ENCODE measurements around the gene JAZF1. TPM values are rescaled to one million over a fixed set of nuclear protein-coding genes. Genes with fewer than 3 reads are reported as not detected.

Gene JAZF1
- polyA plus RNA-seq, 1 experiment, result 11.6 TPM

DNA sequence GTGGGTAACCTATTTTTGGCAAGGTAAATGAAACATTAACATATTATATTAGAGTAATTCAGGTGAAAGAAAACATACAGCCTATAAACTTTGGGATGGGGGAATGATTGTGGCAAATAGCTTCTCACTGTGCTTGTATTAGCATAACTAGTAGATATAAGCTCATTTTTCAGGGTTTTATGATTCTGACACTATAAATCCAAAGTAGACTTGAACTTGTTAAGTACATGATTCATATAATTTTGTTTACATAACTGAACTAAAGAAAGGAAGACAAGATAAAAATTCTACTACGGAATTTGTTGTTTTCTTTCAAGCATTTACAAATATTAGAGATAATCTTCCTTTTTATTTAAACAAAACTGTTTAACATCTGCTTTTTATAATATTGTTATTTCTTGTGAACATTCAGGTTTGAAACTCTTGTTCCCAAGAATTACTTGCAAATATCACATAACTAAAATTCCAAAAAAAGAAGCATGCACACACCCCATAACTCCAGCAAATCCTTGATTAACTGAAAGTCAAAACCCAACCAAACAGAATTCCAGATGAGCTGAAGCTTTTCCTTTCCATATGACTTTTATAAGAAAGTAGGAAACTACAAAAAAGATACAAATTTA, 142.3 kb downstream of the JAZF1 start:
- POLR2A ChIA-PET, result interaction anchor here (0.5 to 1.4 kb wide), 5 partner anchors 16 to 842 kb away, joined by 3 to 6 read pairs (median 4); no protein-coding TSS in a partner anchor
- no peak for DNase-seq (ENCODE audit: low read depth)

GRCh38 chr7:28037220-28038010, 143.2 kb downstream of the JAZF1 start:
- H3K36me3 ChIP-seq (ENCODE audit: control insufficient read depth, insufficient read depth, low read length), result no peaks in the 10 kb centered on the region
- DNase-seq (ENCODE audit: low read depth), result peak; percentile 99
- no peak overlapping the region for H3K4me3 ChIP-seq (ENCODE audit: low read depth, low read length)
- TF ChIP-seq CTCF (IDR thresholded peaks at IDR 0.05; ENCODE audit: insufficient read depth, low read depth, low read length), result no peak
- ChIA-PET POLR2A (interaction anchor here (0.6 to 1.4 kb wide), 4 partner anchors 16 to 814 kb away, joined by 3 to 11 read pairs (median 6); no protein-coding TSS in a partner anchor), CTCF (interaction anchor here (0.7 to 2.9 kb wide), 5 partner anchors 17 to 100 kb away, joined by 3 to 14 read pairs (median 3); no protein-coding TSS in a partner anchor)
- H3K27me3 ChIP-seq (ENCODE audit: control insufficient read depth, insufficient read depth, low read length), result no peaks in the 10 kb centered on the region

More for the DNA sequence above, 142.3 kb downstream of the JAZF1 start:
- CTCF ChIA-PET, result interaction anchor here (1.0 to 2.9 kb wide), 9 partner anchors 12 to 60 kb away, joined by 3 to 14 read pairs (median 4); no protein-coding TSS in a partner anchor
- Histone ChIP-seq H3K27me3 (ENCODE audit: control insufficient read depth, insufficient read depth, low read length) (no peaks in the 10 kb centered on the region), H3K4me3 (ENCODE audit: low read depth, low read length) (no peak overlapping the region), H3K36me3 (ENCODE audit: control insufficient read depth, insufficient read depth, low read length) (no peaks in the 10 kb centered on the region)
- TF ChIP-seq CTCF (IDR thresholded peaks at IDR 0.05; ENCODE audit: insufficient read depth, low read depth, low read length), result no peak

GRCh38 chr7:28036696-28037095, 143.9 kb downstream of the JAZF1 start:
- POLR2A ChIA-PET, result interaction anchor here (0.6 kb wide), 1 partner anchor 19 kb away, joined by 11 read pairs; no protein-coding TSS in a partner anchor
- no peaks in the 10 kb centered on the region for H3K27me3 ChIP-seq (ENCODE audit: control insufficient read depth, insufficient read depth, low read length)
- DNase-seq (ENCODE audit: low read depth), result no peak
- CTCF ChIA-PET, result interaction anchor here (2.0 to 2.9 kb wide), 2 partner anchors 16 to 34 kb away, joined by 7 to 14 read pairs; no protein-coding TSS in a partner anchor
- no peak overlapping the region for H3K4me3 ChIP-seq (ENCODE audit: low read depth, low read length)
- H3K36me3 ChIP-seq (ENCODE audit: control insufficient read depth, insufficient read depth, low read length), result no peaks in the 10 kb centered on the region
- TF ChIP-seq CTCF (IDR thresholded peaks at IDR 0.05; ENCODE audit: insufficient read depth, low read depth, low read length), result no peak

DNA sequence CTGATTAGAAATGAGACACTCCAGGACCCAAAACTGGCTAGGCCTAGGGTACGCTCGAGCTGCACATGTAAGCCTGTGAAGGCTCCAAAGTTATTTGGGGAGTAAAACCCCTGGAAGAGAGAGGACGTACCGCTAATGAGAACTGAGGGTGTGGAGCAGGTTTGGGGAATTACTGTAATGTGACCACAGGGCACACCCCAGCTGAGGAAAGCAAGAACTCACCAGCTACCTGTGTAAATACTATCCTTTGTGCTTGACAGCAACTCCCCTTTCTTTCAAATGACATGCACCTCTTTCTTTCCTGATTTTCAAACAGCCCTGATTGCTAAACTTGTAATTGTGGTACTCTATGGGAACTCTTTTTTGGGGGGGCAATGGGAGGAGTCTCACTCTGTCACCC, 147.2 kb downstream of the JAZF1 start:
- ChIA-PET POLR2A (no interaction called here), CTCF (interaction anchor here (1.3 to 2.4 kb wide), 2 partner anchors 13 to 46 kb away, joined by 3 to 10 read pairs; no protein-coding TSS in a partner anchor)
- no peak overlapping the region for H3K4me3 ChIP-seq (ENCODE audit: low read depth, low read length)
- no peaks in the 10 kb centered on the region for H3K27me3 ChIP-seq (ENCODE audit: control insufficient read depth, insufficient read depth, low read length)
- no peak for TF ChIP-seq CTCF (IDR thresholded peaks at IDR 0.05; ENCODE audit: insufficient read depth, low read depth, low read length)
- H3K36me3 ChIP-seq (ENCODE audit: control insufficient read depth, insufficient read depth, low read length), result no peaks in the 10 kb centered on the region
- no peak for DNase-seq (ENCODE audit: low read depth)

All from BJ (cell line).